ENCODE measurements around the gene PADI3.

PADI3 gene

DNA sequence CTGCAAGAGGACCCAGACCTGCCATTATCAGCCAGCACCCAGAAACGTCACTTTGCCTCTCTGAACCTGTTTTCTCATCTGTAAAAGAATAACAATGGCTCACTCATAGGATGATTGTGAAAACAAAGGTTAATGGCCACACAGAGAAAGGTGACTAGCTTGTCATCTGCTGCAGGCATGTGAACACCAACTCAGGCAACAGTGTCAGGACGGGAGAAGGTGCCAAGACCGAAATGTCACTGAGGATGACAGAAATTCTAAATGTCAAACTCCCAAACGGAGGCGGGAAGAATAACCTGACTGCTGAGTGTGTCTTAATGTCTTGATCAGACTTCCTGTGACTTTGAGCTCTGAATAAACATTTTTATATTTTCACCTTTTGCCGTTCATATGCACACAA lies 69.4 kb downstream of the PADI3 start:
- TF ChIP-seq, protein P1, sequence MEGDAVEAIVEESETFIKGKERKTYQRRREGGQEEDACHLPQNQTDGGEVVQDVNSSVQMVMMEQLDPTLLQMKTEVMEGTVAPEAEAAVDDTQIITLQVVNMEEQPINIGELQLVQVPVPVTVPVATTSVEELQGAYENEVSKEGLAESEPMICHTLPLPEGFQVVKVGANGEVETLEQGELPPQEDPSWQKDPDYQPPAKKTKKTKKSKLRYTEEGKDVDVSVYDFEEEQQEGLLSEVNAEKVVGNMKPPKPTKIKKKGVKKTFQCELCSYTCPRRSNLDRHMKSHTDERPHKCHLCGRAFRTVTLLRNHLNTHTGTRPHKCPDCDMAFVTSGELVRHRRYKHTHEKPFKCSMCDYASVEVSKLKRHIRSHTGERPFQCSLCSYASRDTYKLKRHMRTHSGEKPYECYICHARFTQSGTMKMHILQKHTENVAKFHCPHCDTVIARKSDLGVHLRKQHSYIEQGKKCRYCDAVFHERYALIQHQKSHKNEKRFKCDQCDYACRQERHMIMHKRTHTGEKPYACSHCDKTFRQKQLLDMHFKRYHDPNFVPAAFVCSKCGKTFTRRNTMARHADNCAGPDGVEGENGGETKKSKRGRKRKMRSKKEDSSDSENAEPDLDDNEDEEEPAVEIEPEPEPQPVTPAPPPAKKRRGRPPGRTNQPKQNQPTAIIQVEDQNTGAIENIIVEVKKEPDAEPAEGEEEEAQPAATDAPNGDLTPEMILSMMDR (IDR thresholded peaks at IDR 0.05), result no peak

DNA sequence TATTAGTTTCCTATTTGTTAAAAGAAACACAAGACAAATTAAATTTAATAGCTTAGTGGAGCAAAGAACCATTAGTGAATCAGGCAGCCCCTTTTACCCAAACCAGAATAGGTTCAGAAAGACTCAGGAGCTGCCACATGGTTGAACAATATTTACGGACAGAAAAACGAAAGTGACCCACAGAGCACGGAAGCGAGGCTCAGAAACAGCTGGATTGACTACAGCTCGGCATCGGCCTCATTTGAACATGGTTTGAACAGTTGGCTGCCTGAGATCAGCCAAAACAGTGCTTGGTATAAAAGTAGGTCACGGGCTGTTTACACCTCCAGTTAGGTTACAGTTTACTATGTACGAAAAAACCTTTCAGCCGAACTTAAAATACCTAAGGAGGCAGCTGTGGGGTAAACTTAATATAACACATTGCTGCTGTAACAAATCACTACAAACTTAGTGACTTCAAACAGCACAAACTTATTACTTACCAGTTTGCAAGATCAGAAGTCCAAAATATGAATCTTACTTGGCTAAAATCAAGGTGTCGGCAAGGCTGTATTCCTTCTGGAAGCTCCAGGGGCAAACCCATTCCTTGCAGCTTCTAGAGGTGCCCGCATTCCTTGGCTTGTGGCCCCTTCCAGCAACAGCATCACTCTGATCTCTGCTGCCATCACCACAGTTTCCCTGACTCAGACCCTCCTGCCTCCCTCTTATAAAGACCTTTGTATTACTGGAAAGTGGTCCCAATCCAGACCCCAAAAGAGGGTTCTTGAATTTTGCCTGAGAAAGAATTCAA lies 70.9 kb downstream of the PADI3 start:
- TF ChIP-seq, protein P1 (IDR thresholded peaks at IDR 0.05), result no peak

DNA sequence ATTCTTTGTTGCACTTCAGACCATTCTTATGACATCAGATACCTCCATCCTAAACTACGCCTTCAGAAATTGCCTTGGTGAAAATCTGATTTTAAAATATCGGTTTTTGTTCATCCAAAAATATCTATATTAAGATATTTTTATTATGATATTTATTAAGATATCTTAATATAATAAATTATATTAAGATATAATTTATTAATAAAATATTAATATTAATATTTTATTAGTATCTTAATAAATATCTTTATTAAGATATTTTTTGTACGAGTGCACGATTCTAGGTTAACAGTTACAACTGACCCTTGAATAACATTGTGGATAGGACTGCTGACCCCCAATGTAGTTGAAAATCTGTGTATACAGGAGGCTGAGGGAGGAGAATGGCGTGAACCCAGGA lies 80.0 kb downstream of the PADI3 start:
- TF ChIP-seq, protein P1 (IDR thresholded peaks at IDR 0.05), result no peak

DNA sequence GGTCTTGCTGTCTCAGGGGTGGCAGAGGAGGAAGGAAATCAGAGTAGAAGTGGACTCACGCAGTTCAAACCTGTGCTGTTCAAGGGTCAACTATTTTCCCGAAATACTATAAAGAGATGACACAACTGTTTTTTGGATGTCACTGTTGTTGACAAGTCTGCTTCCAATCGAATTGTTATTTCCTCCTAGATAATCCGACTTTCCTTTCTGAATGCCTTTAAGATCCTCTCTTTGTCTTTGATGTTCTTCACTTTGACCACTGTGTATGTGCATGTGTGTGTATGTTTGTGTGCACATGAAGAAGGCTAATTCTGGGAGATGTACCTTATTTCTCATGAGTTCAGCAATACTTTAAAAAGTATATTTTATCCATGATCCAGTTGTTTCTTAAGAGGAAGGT lies 80.7 kb downstream of the PADI3 start:
- TF ChIP-seq, protein P1 (IDR thresholded peaks at IDR 0.05), result no peak

DNA sequence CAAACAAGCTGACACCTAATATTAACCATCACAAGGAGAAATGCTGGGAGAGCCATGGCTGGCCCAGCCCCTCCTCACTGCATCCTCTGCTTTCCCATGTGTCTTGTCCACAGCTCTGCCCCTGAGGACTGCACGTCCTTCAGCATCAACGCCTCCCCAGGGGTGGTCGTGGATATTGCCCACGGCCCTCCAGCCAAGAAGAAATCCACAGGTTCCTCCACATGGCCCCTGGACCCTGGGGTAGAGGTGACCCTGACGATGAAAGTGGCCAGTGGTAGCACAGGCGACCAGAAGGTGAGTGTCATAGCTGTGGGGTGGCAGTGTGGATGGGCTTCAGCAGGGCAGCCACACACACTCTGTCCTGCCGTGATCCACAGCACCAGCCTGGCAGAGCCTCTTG lies 82.0 kb downstream of the PADI3 start:
- TF ChIP-seq, protein P1 (IDR thresholded peaks at IDR 0.05), result no peak

DNA sequence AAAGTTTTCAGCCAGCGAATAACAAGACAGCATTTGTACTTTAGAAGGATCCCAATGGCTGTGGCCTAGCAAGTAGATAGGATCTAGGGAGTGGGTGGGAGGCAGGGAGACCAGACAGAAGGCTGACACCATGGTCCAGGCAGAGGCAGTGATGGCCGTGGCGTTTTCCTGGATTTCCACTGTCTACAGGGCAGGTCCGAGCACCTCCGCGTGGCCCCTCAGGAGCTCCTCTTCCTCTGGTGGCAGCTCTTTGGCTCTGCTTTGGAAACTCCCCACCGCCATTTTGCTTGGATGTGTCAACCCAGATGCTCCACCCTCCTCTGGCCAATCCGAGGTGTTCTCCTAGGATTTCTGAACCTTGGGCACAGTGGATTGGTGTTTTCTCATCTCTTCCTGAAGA lies 84.2 kb downstream of the PADI3 start:
- TF ChIP-seq, protein P1 (IDR thresholded peaks at IDR 0.05), result no peak
